GM23248 (cell line): ENCODE measurements around the gene KAZALD1. TPM values are rescaled to one million over a fixed set of nuclear protein-coding genes. Genes with fewer than 3 reads are reported as not detected.

Experiments
- DNase-seq: peaks from one replicate; pipeline ENCODE4 v3.0.0-alpha.2; 2015
- H2AFZ ChIP-seq: fragments of 200-600 bp; sonication (generic); 2 replicates; pipeline ENCODE4 v1.6.1; 2016; ENCODE audit warnings: antibody characterized with exemption
- H3F3A ChIP-seq: fragments of 200-600 bp; sonication (generic); 2 replicates; pipeline ENCODE4 v1.6.1; 2016; ENCODE audit warnings: mild to moderate bottlenecking, antibody characterized with exemption, mixed run types; ENCODE audit not compliant: insufficient read depth
- H3K27ac ChIP-seq: fragments of 200-600 bp; sonication (generic); 2 replicates; pipeline ENCODE4 v1.5.1; 2016; ENCODE audit warnings: mild to moderate bottlenecking
- H3K27me3 ChIP-seq: fragments of 200-600 bp; sonication (generic); replicated peaks from 2 replicates; pipeline ENCODE4 v1.6.1; 2016; ENCODE audit warnings: mild to moderate bottlenecking; ENCODE audit not compliant: insufficient read depth
- H3K36me3 ChIP-seq: fragments of 200-600 bp; sonication (generic); 2 replicates; pipeline ENCODE4 v1.6.1; 2016; ENCODE audit warnings: low read depth, mild to moderate bottlenecking
- H3K4me1 ChIP-seq: fragments of 200-600 bp; sonication (generic); 2 replicates; pipeline ENCODE4 v1.6.1; 2016; ENCODE audit warnings: mild to moderate bottlenecking; ENCODE audit not compliant: insufficient read depth
- H3K4me2 ChIP-seq: fragments of 200-600 bp; sonication (generic); one replicate; pipeline ENCODE4 v1.6.1; 2016; ENCODE audit warnings: mild to moderate bottlenecking; ENCODE audit not compliant: unreplicated experiment
- H3K4me3 ChIP-seq: fragments of 200-600 bp; sonication (generic); 2 replicates; pipeline ENCODE4 v1.5.1; 2016; ENCODE audit warnings: mild to moderate bottlenecking
- H3K79me2 ChIP-seq: fragments of 200-600 bp; sonication (generic); 2 replicates; pipeline ENCODE4 v1.6.1; 2016; ENCODE audit warnings: mild to moderate bottlenecking; ENCODE audit not compliant: insufficient read depth
- H3K9ac ChIP-seq: fragments of 200-600 bp; sonication (generic); 2 replicates; pipeline ENCODE4 v1.6.1; 2016; ENCODE audit warnings: mild to moderate bottlenecking
- H3K9me2 ChIP-seq: fragments of 200-600 bp; sonication (generic); 2 replicates; pipeline ENCODE4 v1.6.1; 2016; ENCODE audit warnings: mixed run types, mild to moderate bottlenecking, moderate library complexity; ENCODE audit not compliant: insufficient read depth
- H3K9me3 ChIP-seq: fragments of 200-600 bp; sonication (generic); one replicate; pipeline ENCODE4 v1.6.1; 2017; ENCODE audit warnings: low read depth
- H4K20me1 ChIP-seq: fragments of 200-600 bp; sonication (generic); 2 replicates; pipeline ENCODE4 v1.6.0; 2016; ENCODE audit not compliant: insufficient read depth
- EZH2 ChIP-seq: fragments of 200-600 bp; sonication (generic); IDR thresholded peaks from 2 replicates; pipeline ENCODE4 v1.6.1; 2018; ENCODE audit warnings: antibody characterized with exemption, mild to moderate bottlenecking; ENCODE audit not compliant: insufficient read depth, poor library complexity, severe bottlenecking
- EZH2phosphoT487 ChIP-seq: fragments of 200-600 bp; sonication (generic); IDR thresholded peaks from 2 replicates; pipeline ENCODE4 v1.6.1; 2018; ENCODE audit warnings: antibody characterized with exemption, moderate library complexity, mild to moderate bottlenecking, low read depth; ENCODE audit not compliant: insufficient read depth
- whole genome bisulfite sequencing, 2 experiments: methylation state at CpG; one replicate each; pipeline ENCODE4 v1.1.6; 2015 to 2017; ENCODE audit warnings: low lambda C conversion rate in 2 of 2, low coverage in 1 of 2; ENCODE audit errors: missing lambda C conversion rate in 2 of 2; 5-methylcytosine and 5-hydroxymethylcytosine counted together
- in situ Hi-C: fragments of 300-500 bp; cut with MboI; formaldehyde crosslinking; loops from 2 replicates; pipeline ENCODE4 v1.15.0; 2020
- polyA plus RNA-seq: library from polyadenylated mRNA; unstranded; fragments of >200 nt; fragmentation: Nextera tagmentation; extraction: Ambion mirVana; gene quantifications from 2 replicates; pipeline ENCODE4 v1.2.1, GENCODE V29; 2016
- total RNA-seq: library from RNA; depleted of rRNA; stranded (reverse); fragments of >200 nt; shearing (Covaris generic); gene quantifications from 2 replicates; pipeline ENCODE4 v1.2.3, GENCODE V29; 2014

The KAZALD1 gene
- total and polyA plus RNA-seq, 2 experiments from 2014 or later: 34.4 to 62.6 TPM

DNA sequence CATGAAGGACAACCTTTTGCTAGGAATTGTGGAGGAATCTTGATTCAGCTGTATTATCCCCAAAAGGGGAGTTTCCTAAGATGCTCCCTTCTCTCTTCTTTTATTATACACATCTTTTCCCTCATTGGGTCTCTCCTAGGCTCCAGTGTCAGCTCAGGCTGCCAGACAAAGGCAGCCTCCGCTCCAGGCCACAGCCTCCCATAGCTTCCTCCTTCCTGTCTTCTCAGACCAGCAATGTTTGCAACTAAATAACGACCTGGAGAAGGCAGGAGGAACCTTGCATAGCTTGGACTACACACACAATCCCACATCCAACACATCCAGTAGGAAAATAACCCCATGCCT is 18.5 kb upstream of the KAZALD1 start:
- WGBS, 2 experiments: 2 to 10% methylated on average over 2 of the region's 2 CpGs
- TF ChIP-seq EZH2phosphoT487 (no peak), EZH2 (no peak)
- Histone ChIP-seq H3K27ac (peak overlapping the region; percentile 95), H3K9me2 (no peaks in the 10 kb centered on the region), H3K79me2 (no peaks in the 10 kb centered on the region), H3K4me1 (peaks cover 13% of the 10 kb centered on the region), H3K9ac (peak overlapping the region; percentile 93), H3F3A (peaks cover 35% of the 10 kb centered on the region), H3K4me2 (peak overlapping the region; percentile 100), H2AFZ (peak overlapping the region; percentile 99), H3K9me3 (no peaks in the 10 kb centered on the region), H3K36me3 (peaks cover under 1% of the 10 kb centered on the region; the same call in 1 of the 2 replicates), H3K4me3 (peak overlapping the region; percentile 87), H3K27me3 (peaks cover 5% of the 10 kb centered on the region), H4K20me1 (no peaks in the 10 kb centered on the region)
- in situ Hi-C loops: no loop called here
- peak; percentile 46 for DNase-seq

DNA sequence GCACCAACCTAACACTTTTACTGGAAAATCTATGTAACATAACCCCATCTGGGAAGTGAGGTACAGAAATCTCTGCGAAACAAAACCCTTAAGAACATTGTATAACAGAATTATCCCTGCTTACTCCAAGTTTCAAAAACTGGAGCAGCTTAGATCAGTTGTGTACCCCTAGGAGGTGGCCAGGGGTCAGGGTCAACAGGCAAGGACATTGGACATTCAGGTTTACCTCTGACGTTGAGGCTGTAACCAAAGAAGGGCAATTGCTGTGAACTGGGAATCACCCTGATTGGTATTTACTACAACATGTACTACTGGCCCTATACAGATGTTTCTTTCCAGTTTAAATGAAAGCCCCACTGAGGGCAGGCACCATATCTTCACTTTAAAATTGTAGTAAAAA is 17.7 kb upstream of the KAZALD1 start:
- H4K20me1 ChIP-seq: no peaks in the 10 kb centered on the region
- no peak overlapping the region for H3K9ac ChIP-seq
- TF ChIP-seq EZH2phosphoT487 (no peak), EZH2 (no peak)
- H3K4me1 ChIP-seq: peaks cover 13% of the 10 kb centered on the region
- H2AFZ ChIP-seq: peak overlapping the region; percentile 99
- no peaks in the 10 kb centered on the region for H3K36me3 ChIP-seq
- in situ Hi-C loops: no loop called here
- peaks cover 13% of the 10 kb centered on the region for H3K27me3 ChIP-seq
- 80 to 83% methylated on average over 2 of the region's 2 CpGs for WGBS, 2 experiments
- H3F3A ChIP-seq: peaks cover 31% of the 10 kb centered on the region
- no peak overlapping the region for H3K4me3 ChIP-seq
- H3K9me2 ChIP-seq: no peaks in the 10 kb centered on the region
- DNase-seq: no peak
- H3K79me2 ChIP-seq: no peaks in the 10 kb centered on the region
- H3K9me3 ChIP-seq: no peaks in the 10 kb centered on the region
- peak overlapping the region; percentile 95; the same call in 1 of the 2 replicates for H3K27ac ChIP-seq
- H3K4me2 ChIP-seq: no peak overlapping the region

DNA sequence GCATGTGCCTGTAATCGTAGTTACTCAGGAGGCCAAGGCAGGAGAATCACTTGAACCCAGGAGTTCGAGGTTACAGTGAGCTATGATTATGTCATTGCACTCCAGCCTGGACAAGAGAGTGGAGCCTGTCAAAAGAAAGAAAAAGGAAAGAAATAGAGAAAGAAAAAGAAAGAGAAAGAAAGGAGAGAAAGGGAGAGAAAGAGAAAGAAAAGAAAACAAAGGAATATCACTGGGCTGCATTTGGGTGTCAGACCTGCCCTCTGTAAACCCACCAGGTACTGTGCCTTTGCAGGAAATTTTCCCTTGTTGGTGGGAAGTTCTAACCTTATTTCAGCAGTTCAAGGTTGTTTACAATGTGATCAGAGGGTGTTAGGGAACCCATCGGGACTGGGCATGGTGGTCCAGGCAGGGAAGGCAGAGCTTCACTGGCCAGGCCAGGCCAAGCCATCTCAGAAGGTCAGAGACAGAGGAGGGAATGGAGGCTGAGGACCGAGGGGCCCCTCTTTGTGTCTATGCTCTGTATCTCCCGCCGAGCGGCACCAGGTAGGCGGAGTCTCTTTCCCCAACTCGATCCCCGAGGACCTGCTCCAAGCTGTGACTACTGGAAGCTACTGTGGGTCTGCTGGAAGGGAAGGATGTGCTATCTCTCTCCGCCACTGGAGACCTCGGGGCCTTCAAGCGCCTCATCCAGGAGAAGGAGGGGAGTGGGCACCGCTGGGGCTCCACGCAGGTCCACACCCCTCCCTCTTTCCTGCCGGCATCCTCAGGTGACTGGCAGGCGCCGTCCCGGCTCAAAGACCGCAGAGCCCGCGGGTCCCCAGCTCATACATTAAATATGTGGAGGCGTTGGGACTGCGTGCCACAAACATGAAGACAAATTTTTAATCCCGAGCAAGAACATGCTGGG is 15.2 kb upstream of the KAZALD1 start:
- Histone ChIP-seq H3K4me1 (peaks cover 16% of the 10 kb centered on the region), H4K20me1 (no peaks in the 10 kb centered on the region), H3K79me2 (no peaks in the 10 kb centered on the region), H3K4me3 (no peak overlapping the region), H3K9ac (no peak overlapping the region), H3K9me3 (no peaks in the 10 kb centered on the region), H3K9me2 (no peaks in the 10 kb centered on the region), H3K4me2 (no peak overlapping the region), H3K36me3 (no peaks in the 10 kb centered on the region), H3K27ac (no peak overlapping the region), H2AFZ (no peak overlapping the region), H3K27me3 (peaks cover 22% of the 10 kb centered on the region), H3F3A (peaks cover 24% of the 10 kb centered on the region)
- in situ Hi-C loops: no loop called here
- TF ChIP-seq EZH2phosphoT487 (no peak), EZH2 (no peak)
- DNase-seq: peak; percentile 27
- 51 to 55% methylated on average over 24 to 25 of the region's 25 CpGs for WGBS, 2 experiments

DNA sequence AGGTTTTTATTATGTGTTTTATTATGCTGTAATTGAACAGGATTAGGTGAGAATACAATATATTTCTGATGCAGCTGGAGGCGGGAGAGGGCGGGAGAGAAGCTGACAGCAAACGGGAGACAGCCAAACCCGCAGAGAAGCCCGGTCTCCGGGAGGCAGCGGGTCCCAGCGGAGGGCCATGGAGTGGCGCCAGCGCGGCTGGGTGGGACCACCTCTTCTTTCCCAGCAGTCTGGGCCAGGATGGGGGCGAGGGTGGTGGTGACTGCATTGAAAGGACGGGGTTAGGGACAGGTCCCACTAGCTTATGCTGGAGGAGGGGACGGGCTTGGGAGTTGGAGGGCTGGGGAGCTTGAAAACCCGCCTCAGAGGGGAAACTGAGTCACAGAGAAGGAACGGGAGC is 14.5 kb upstream of the KAZALD1 start:
- TF ChIP-seq EZH2phosphoT487: no peak
- no peak for TF ChIP-seq EZH2
- Histone ChIP-seq H3K4me2 (no peak overlapping the region), H4K20me1 (no peaks in the 10 kb centered on the region), H3K36me3 (no peaks in the 10 kb centered on the region), H3F3A (peaks cover 23% of the 10 kb centered on the region), H3K4me1 (peaks cover 21% of the 10 kb centered on the region), H3K9me2 (no peaks in the 10 kb centered on the region), H3K9ac (no peak overlapping the region), H3K9me3 (no peaks in the 10 kb centered on the region), H3K79me2 (no peaks in the 10 kb centered on the region), H3K4me3 (no peak overlapping the region), H2AFZ (no peak overlapping the region), H3K27me3 (peaks cover 22% of the 10 kb centered on the region), H3K27ac (no peak overlapping the region)
- DNase-seq: no peak
- in situ Hi-C loops: no loop called here
- 26 to 27% methylated on average over 16 of the region's 16 CpGs for WGBS, 2 experiments
